B cell (primary cell): ENCODE data around the gene USP37. TPM values are rescaled to one million over a fixed set of nuclear protein-coding genes. Genes with fewer than 3 reads are reported as not detected.

Experiments used
- ATAC-seq: fragments of 200-7000 bp; cut with Tn5 transposase; one replicate; pipeline ENCODE4 v1.10.0; 2021; ENCODE audit warnings: low read depth, mild to moderate bottlenecking, moderate number of reproducible peaks, moderate library complexity
- CTCF ChIA-PET: fragments of 350-600 bp; sonication (Branson Sonifier 250); formaldehyde crosslinking; loops from one replicate; lab custom pipeline; 2021; ENCODE audit warnings: antibody characterized with exemption, inconsistent platforms; lab: Charles Lee
- POLR2A ChIA-PET: fragments of 350-600 bp; sonication (Branson Sonifier 250); formaldehyde crosslinking; loops from one replicate; lab custom pipeline; 2021; ENCODE audit warnings: antibody characterized with exemption; lab: Charles Lee
- DNase-seq: peaks from one replicate; pipeline ENCODE4 v3.0.0; 2013
- H2AFZ ChIP-seq: 2 replicates; pipeline ENCODE4 v1.6.1; 2012; ENCODE audit warnings: mild to moderate bottlenecking, low read depth, low read length; ENCODE audit not compliant: insufficient read depth, poor library complexity, severe bottlenecking
- H3K27ac ChIP-seq, 2 donors: 1 replicate in 1 of 2; 2 replicates in 1 of 2; pipeline ENCODE4 v1.5.1; 2012 to 2013; ENCODE audit warnings: low read length in 2 of 2, mild to moderate bottlenecking in 2 of 2, moderate library complexity in 1 of 2
- H3K27me3 ChIP-seq, 4 experiments: fragments of 200-600 bp in 1 of 4; sonication (generic) in 1 of 4; replicated peaks in 1 of 4; 1 replicate in 2 of 4; 2 replicates in 2 of 4; pipeline versions ENCODE4 v1.6.1 to v1.7.0; 2013 to 2016; ENCODE audit warnings: low read length in 3 of 4, mild to moderate bottlenecking in 2 of 4, mixed read lengths in 1 of 4, moderate library complexity in 1 of 4; ENCODE audit not compliant: insufficient read depth in 4 of 4, control insufficient read depth in 3 of 4; ENCODE audit errors: control extremely low read depth in 1 of 4
- H3K36me3 ChIP-seq, 2 experiments: replicated peaks in 1 of 2; 1 replicate in 1 of 2; 2 replicates in 1 of 2; pipeline versions ENCODE4 v1.6.1 to v1.7.1; 2013; ENCODE audit warnings: low read length in 1 of 2; ENCODE audit not compliant: insufficient read depth in 2 of 2, control insufficient read depth in 1 of 2; ENCODE audit errors: control extremely low read depth in 1 of 2, extremely low read depth in 1 of 2
- H3K4me1 ChIP-seq, 2 donors: fragments of 200-600 bp in 1 of 2; sonication (generic) in 1 of 2; 1 replicate in 1 of 2; 2 replicates in 1 of 2; pipeline versions ENCODE4 v1.5.1 to v1.6.1; 2013 to 2017; ENCODE audit warnings: low read length in 2 of 2; ENCODE audit not compliant: control insufficient read depth in 2 of 2, insufficient read depth in 2 of 2
- H3K4me2 ChIP-seq: replicated peaks from 2 replicates; pipeline ENCODE3; 2012; ENCODE audit warnings: mild to moderate bottlenecking, low read depth, low read length; ENCODE audit not compliant: poor library complexity, severe bottlenecking
- H3K4me3 ChIP-seq, 5 experiments: fragments of 200-600 bp in 1 of 5; sonication (generic) in 1 of 5; 1 replicate in 3 of 5; 2 replicates in 2 of 5; pipeline versions ENCODE4 v1.5.1 to v1.7.0; 2011 to 2016; ENCODE audit warnings: low read length in 4 of 5, mild to moderate bottlenecking in 4 of 5, low read depth in 2 of 5, control low read depth in 1 of 5, moderate library complexity in 1 of 5; ENCODE audit not compliant: insufficient read depth in 1 of 5; ENCODE audit errors: control extremely low read depth in 1 of 5, extremely low read depth in 1 of 5
- H3K79me2 ChIP-seq: fragments of 200-600 bp; sonication (generic); one replicate; pipeline ENCODE4 v1.6.0; 2016; ENCODE audit warnings: low read length; ENCODE audit not compliant: control insufficient read depth, insufficient read depth
- H3K9ac ChIP-seq: fragments of 200-600 bp; sonication (generic); 2 replicates; pipeline ENCODE4 v1.6.1; 2017; ENCODE audit warnings: mild to moderate bottlenecking, low read length, moderate library complexity
- H3K9me3 ChIP-seq, 3 donors: one replicate each; pipeline versions ENCODE4 v1.6.1 to v1.7.1; 2013; ENCODE audit warnings: low read length in 2 of 3; ENCODE audit not compliant: control insufficient read depth in 2 of 3, insufficient read depth in 1 of 3; ENCODE audit errors: control extremely low read depth in 1 of 3
- H4K20me1 ChIP-seq: 2 replicates; pipeline ENCODE4 v1.6.0; 2012; ENCODE audit warnings: mild to moderate bottlenecking, low read length; ENCODE audit not compliant: insufficient read depth, control insufficient read depth, poor library complexity, severe bottlenecking
- H3K27ac Mint-ChIP-seq: one replicate; pipeline ENCODE4 v1.8.0; 2021; ENCODE audit warnings: mixed read lengths
- H3K27me3 Mint-ChIP-seq: one replicate; pipeline ENCODE4 v1.8.0; 2021; ENCODE audit warnings: mixed read lengths
- H3K4me1 Mint-ChIP-seq: one replicate; pipeline ENCODE4 v1.8.0; 2021; ENCODE audit warnings: mixed read lengths
- H3K4me3 Mint-ChIP-seq: one replicate; pipeline ENCODE4 v1.8.0; 2021; ENCODE audit warnings: mixed read lengths
- H3K9me3 Mint-ChIP-seq: one replicate; pipeline ENCODE4 v1.8.0; 2022; ENCODE audit warnings: mixed read lengths; ENCODE audit not compliant: insufficient read depth
- CTCF ChIP-seq: fragments of 200-600 bp; IDR thresholded peaks from one replicate; pipeline ENCODE4 v1.8.0; 2022; ENCODE audit warnings: antibody characterized with exemption, mild to moderate bottlenecking
- EZH2 ChIP-seq: IDR thresholded peaks from 2 replicates; pipeline ENCODE4 v1.6.1; 2012; ENCODE audit warnings: borderline replicate concordance, low read depth, mild to moderate bottlenecking, moderate library complexity, low read length; ENCODE audit not compliant: insufficient read depth, poor library complexity, severe bottlenecking
- WGBS: methylation state at CpG from one replicate; pipeline ENCODE4 v1.1.5; 2013; ENCODE audit warnings: missing lambda C conversion rate; ENCODE audit not compliant: insufficient coverage; 5-methylcytosine and 5-hydroxymethylcytosine counted together
- intact Hi-C: fragments of 100-400 bp; cut with micrococcal nuclease; formaldehyde crosslinking; loops from one replicate; pipeline ENCODE4 v1.10.0; 2022
- polyA plus RNA-seq: library from polyadenylated mRNA; depleted of rRNA; stranded (reverse); fragments of >200 nt; gene quantifications from 2 replicates; pipeline ENCODE4 v1.2.3, GENCODE V29; 2012
- total RNA-seq, 2 donors: library from RNA; stranded (reverse); fragments of 120-200 nt in 1 of 2; gene quantifications; 1 replicate in 1 of 2; 2 replicates in 1 of 2; pipeline versions ENCODE4 v1.2.3 to v1.2.4, GENCODE V29; 2013 to 2022

Gene USP37
- total and polyA plus RNA-seq, 2 donors (not counting 1 experiment from before 2014, with no cell fraction given): 3.1 to 29.0 TPM

- Histone ChIP-seq H3K36me3 (peaks cover 2 to 33% of the 10 kb centered on the region in 2 experiments), H3K9ac (peak overlapping the region; percentile 59), H3K9me3 (no peaks in the 10 kb centered on the region), H3K4me2 (peak overlapping the region; percentile 96), H3K4me3 (peak overlapping the region; percentile 15 to 72 (median 53)), H3K27me3 (no peaks in the 10 kb centered on the region), H4K20me1 (peaks cover 35% of the 10 kb centered on the region), H3K27ac (peak overlapping the region; percentile 62 to 82), H3K4me1 (peaks cover 30 to 48% of the 10 kb centered on the region in 2 donors), H2AFZ (peak overlapping the region; percentile 64), H3K79me2 (peaks cover 8% of the 10 kb centered on the region)
- DNase-seq (peak; percentile 93), ATAC-seq (peak; percentile 81)
- peaks cover 47% of the 10 kb centered on the region for H3K4me1 Mint-ChIP-seq
- H3K27me3 Mint-ChIP-seq: no peaks in the 10 kb centered on the region
- CTCF ChIA-PET: interaction anchor here (1.0 to 1.8 kb wide), 6 partner anchors 59 to 281 kb away, joined by 3 to 6 read pairs (median 3); no protein-coding TSS in a partner anchor
- POLR2A ChIA-PET: interaction anchor here (0.7 to 2.0 kb wide), 4 partner anchors 10 to 678 kb away, joined by 3 to 5 read pairs (median 4); partner anchors contain the start of gene TMBIM1
- H3K4me3 Mint-ChIP-seq: peak overlapping the region; percentile 88
- H3K9me3 Mint-ChIP-seq: no peaks in the 10 kb centered on the region
- WGBS: under 1% methylated on average over 45 of the region's 56 CpGs
- peak overlapping the region; percentile 90 for H3K27ac Mint-ChIP-seq
- TF ChIP-seq EZH2: no peak
- peak; percentile 69 for TF ChIP-seq CTCF
- intact Hi-C loops: loop anchor here (1.0 to 2.0 kb wide), 6 partner anchors 10 to 490 kb away; partner anchors contain the start of genes CNOT9, TTLL4 and USP37
These were observed 161.8 kb downstream of the USP37 start for GRCh38 chr2:218406209-218406948.
